GM12892 (cell line): ENCODE measurements around the gene RNF212.

Experiments used
- DNase-seq: peaks from one replicate; pipeline ENCODE4 v3.0.0; 2011; ENCODE audit not compliant: insufficient read length
- FAIRE-seq: peaks from 2 replicates; lab custom pipeline; 2011; peaks lifted over from hg19 to GRCh38; lab: Jason Lieb, UNC
- POLR2A ChIP-seq: IDR thresholded peaks from 2 replicates; pipeline ENCODE4 v1.6.1; 2011; ENCODE audit warnings: low read depth, low read length, control low read depth
- POLR2AphosphoS5 ChIP-seq: IDR thresholded peaks from 2 replicates; pipeline ENCODE4 v1.6.1; 2011; ENCODE audit warnings: low read depth, low read length, control low read depth
- TAF1 ChIP-seq: IDR thresholded peaks from 2 replicates; pipeline ENCODE4 v1.6.1; 2011; ENCODE audit warnings: low read depth, mild to moderate bottlenecking, control low read depth, low read length, borderline replicate concordance

Gene RNF212

DNA sequence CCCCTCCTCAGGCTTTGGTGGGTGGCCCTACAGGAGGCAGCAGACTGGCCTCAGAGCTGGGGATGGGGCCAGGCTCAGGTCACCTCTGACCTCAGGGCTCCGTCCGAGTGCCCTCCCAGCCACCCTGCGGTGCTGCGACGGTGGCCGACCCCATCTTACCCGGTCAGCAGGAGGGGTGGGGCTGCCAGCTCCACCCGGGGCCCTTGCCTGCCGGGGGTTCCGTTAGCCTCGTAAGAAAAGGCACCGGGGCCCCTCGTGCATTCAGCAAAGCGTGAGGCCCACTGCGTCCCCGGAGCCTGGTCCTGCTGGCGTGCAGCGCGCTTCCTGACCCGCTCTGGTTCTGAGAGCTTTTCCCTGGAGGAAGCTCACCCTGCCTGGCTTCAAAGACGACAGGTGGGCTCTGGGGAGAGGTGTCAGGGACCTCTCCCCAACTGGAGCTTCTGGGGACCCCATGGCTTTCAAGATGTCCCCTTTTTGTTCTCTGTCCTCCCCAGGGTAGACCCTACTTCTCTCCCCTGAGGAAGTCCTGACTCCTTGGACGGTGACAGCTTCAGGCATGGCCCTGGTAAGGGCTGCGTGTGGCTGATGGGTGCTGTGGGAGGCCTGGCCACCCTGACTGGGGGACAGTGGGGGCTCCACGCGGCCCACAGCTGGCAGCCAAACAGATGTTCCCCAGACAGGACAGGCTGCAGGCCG is 86.0 kb downstream of the RNF212 start:
- TF ChIP-seq POLR2A (no peak), TAF1 (no peak), POLR2AphosphoS5 (no peak)
- FAIRE-seq (no peak), DNase-seq (no peak)

DNA sequence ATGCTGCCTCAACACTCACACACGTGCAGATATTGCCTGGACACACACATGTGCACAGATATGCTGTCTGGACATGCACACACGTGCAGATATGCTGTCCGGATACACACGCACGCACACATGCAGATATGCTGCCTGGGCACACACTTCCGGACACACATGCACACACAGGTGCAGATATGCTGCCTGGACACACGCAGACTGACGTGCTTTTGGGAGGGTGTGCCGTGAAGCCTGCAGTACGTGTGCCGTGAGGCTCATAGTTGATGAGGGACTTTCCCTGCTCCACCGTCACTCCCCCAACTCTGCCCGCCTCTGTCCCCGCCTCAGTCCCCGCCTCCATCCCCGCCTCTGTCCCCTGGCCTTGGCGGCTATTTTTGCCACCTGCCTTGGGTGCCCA is 87.2 kb downstream of the RNF212 start:
- no peak for FAIRE-seq
- TF ChIP-seq POLR2A (no peak), POLR2AphosphoS5 (no peak), TAF1 (no peak)
- DNase-seq, result peak; percentile 82

DNA sequence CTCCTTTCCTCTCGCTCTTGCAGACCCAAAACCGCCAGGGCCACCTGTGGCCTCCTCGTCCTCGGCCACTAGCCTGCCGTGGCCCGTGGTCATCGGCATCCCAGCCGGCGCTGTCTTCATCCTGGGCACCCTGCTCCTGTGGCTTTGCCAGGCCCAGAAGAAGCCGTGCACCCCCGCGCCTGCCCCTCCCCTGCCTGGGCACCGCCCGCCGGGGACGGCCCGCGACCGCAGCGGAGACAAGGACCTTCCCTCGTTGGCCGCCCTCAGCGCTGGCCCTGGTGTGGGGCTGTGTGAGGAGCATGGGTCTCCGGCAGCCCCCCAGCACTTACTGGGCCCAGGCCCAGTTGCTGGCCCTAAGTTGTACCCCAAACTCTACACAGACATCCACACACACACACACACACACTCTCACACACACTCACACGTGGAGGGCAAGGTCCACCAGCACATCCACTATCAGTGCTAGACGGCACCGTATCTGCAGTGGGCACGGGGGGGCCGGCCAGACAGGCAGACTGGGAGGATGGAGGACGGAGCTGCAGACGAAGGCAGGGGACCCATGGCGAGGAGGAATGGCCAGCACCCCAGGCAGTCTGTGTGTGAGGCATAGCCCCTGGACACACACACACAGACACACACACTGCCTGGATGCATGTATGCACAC is 88.3 kb downstream of the RNF212 start:
- DNase-seq (no peak), FAIRE-seq (no peak)
- no peak for TF ChIP-seq POLR2A
- TF ChIP-seq TAF1, result no peak
- TF ChIP-seq POLR2AphosphoS5, result no peak

DNA sequence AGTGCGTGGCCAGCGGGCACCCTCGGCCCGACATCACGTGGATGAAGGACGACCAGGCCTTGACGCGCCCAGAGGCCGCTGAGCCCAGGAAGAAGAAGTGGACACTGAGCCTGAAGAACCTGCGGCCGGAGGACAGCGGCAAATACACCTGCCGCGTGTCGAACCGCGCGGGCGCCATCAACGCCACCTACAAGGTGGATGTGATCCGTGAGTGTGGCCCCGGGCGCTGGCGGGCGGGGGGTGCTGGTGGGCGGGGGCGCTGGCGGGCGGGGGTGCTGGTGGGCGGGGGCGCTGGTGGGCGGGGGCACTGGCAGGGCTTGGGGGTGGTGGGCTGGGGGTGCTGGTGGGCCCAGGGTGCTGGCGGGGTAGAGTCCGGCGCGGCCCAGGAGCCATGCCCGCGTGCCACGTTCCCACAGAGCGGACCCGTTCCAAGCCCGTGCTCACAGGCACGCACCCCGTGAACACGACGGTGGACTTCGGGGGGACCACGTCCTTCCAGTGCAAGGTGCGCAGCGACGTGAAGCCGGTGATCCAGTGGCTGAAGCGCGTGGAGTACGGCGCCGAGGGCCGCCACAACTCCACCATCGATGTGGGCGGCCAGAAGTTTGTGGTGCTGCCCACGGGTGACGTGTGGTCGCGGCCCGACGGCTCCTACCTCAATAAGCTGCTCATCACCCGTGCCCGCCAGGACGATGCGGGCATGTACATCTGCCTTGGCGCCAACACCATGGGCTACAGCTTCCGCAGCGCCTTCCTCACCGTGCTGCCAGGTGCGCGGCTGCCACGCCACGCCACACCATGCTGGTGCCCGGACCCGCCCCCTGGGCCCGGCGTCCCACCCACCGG is 89.2 kb downstream of the RNF212 start:
- DNase-seq (no peak), FAIRE-seq (no peak)
- no peak for TF ChIP-seq POLR2AphosphoS5
- no peak for TF ChIP-seq POLR2A
- no peak for TF ChIP-seq TAF1

DNA sequence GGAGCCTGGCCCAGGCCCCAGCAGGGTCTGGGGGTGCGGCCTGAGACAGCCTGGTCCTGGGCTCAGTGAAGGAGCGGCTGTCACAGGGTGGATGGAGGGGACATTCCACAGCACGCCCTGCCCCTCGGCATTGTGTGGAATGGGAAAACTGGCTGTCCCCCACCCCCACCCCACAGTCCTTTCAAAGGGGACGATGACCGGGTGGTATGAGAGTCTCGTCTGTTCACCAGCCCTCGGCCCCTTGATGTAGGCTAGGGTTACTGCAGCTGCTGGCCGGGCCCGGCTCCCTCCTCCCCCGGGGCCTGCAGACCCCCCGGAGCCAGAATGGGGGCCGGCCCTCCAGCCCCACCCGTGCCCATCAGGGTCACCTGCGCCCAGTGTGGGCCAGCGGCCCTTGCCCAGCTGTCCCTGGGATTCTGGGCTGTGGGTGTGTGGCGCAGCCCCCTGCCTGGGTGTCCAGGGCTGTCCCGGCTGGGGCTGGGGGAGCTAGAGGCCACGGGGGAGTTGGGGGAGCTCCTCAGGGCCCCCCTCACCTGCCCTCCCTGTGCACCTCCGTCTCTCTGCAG is 90.2 kb downstream of the RNF212 start:
- DNase-seq (no peak), FAIRE-seq (no peak)
- TF ChIP-seq POLR2AphosphoS5 (no peak), TAF1 (no peak), POLR2A (no peak)

DNA sequence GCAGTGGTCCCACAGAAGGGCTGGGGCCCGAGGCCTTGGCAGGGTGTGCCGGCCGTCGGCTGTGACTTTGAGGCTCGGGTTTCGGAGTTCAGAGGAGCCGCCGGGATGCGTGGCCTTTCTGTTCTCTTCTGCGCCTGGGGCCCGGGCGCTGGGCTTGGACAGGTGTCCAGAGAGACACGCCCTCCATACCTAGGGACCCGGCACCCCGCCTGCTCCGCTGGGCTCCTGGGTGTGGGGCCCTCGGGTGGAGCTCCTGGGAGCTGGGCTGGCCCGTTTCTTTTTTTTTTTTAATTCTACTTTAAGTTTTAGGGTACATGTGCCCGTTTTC is 90.7 kb downstream of the RNF212 start:
- FAIRE-seq, result no peak
- TF ChIP-seq TAF1, result no peak
- no peak for TF ChIP-seq POLR2A
- no peak for TF ChIP-seq POLR2AphosphoS5
- no peak for DNase-seq

DNA sequence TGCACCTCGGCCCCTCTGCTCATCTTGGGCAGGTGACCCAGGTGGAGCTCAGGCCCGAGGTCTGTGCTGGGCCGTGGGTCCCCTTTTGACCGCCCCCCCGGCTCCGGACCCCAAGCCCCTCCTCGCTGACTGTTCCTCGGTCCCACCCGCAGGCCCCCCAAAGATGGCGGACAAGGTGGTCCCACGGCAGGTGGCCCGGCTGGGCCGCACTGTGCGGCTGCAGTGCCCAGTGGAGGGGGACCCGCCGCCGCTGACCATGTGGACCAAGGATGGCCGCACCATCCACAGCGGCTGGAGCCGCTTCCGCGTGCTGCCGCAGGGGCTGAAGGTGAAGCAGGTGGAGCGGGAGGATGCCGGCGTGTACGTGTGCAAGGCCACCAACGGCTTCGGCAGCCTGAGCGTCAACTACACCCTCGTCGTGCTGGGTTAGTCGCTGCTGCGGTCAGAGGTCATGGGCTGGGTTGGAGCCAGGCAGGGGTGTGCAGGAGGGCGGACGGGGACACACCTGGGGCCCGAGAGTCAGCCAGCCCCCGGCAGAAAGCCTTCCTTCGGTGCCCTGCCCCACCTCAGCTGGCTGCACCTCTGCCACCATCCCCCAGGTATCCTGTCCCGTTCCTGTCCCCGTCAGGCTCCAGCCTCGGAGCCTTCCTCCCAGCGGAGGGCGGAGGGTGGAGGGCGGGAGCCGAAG is 91.2 kb downstream of the RNF212 start:
- no peak for TF ChIP-seq TAF1
- DNase-seq, result no peak
- FAIRE-seq, result no peak
